SU-DHL-6 (cell line): Measurements from ENCODE around the gene IL1R2.

Source experiments
- H2AFZ ChIP-seq: fragments of 200-600 bp; sonication (generic); 2 replicates; pipeline ENCODE4 v1.6.1; 2014; ENCODE audit warnings: low read depth, mild to moderate bottlenecking, moderate library complexity, mixed read lengths, antibody characterized with exemption, low read length; ENCODE audit not compliant: severe bottlenecking
- H3F3A ChIP-seq: fragments of 200-600 bp; shearing (Covaris generic); 2 replicates; pipeline ENCODE4 v1.6.0; 2016; ENCODE audit warnings: antibody characterized with exemption, mild to moderate bottlenecking; ENCODE audit not compliant: insufficient read depth
- H3K27ac ChIP-seq: fragments of 200-600 bp; sonication (generic); 2 replicates; pipeline ENCODE4 v1.5.1; 2016; ENCODE audit warnings: low read depth, mild to moderate bottlenecking, low read length, moderate library complexity, mixed read lengths
- H3K27me3 ChIP-seq: fragments of 200-600 bp; sonication (generic), shearing (Covaris generic); 2 replicates; pipeline ENCODE4 v1.6.0; 2014; ENCODE audit warnings: mild to moderate bottlenecking, low read length
- H3K36me3 ChIP-seq: fragments of 200-600 bp; sonication (generic); 2 replicates; pipeline ENCODE4 v1.6.1; 2014; ENCODE audit warnings: mild to moderate bottlenecking, low read length, mixed read lengths
- H3K4me2 ChIP-seq: fragments of 300-600, 200-600 bp; shearing (Covaris generic), sonication (generic); 2 replicates; pipeline ENCODE4 v1.6.0; 2014; ENCODE audit warnings: low read length, low read depth, mild to moderate bottlenecking; ENCODE audit not compliant: poor library complexity, severe bottlenecking
- H3K4me3 ChIP-seq: fragments of 200-600 bp; sonication (generic); 2 replicates; pipeline ENCODE4 v1.5.1; 2014; ENCODE audit warnings: antibody characterized with exemption, low read length, mild to moderate bottlenecking, mixed read lengths; ENCODE audit not compliant: insufficient read depth, poor library complexity, severe bottlenecking
- H3K79me2 ChIP-seq: fragments of 200-600 bp; sonication (generic); 2 replicates; pipeline ENCODE4 v1.6.1; 2014; ENCODE audit warnings: mild to moderate bottlenecking, low read length, moderate library complexity; ENCODE audit not compliant: insufficient read depth
- H3K9ac ChIP-seq: fragments of 200-600 bp; sonication (generic); 2 replicates; pipeline ENCODE4 v1.7.0; 2014; ENCODE audit warnings: mild to moderate bottlenecking, low read length
- H3K9me2 ChIP-seq: fragments of 200-600 bp; sonication (generic); replicated peaks from 2 replicates; pipeline ENCODE4 v1.6.1; 2014; ENCODE audit warnings: low read length; ENCODE audit not compliant: insufficient read depth
- H3K9me3 ChIP-seq: fragments of 200-600 bp; sonication (generic); 2 replicates; pipeline ENCODE4 v1.6.1; 2014; ENCODE audit warnings: low read length, mixed read lengths; ENCODE audit not compliant: insufficient read depth
- H4K20me1 ChIP-seq: fragments of 200-600 bp; sonication (generic); 2 replicates; pipeline ENCODE4 v1.6.1; 2014; ENCODE audit warnings: low read depth, mild to moderate bottlenecking, antibody characterized with exemption, low read length, moderate library complexity, mixed read lengths
- CTCF ChIP-seq: fragments of 200-600 bp; sonication (generic); IDR thresholded peaks from one replicate; pipeline ENCODE4 v1.5.1; 2017; ENCODE audit warnings: antibody characterized with exemption, mild to moderate bottlenecking, low read length, moderate library complexity; ENCODE audit not compliant: insufficient read depth, poor library complexity, severe bottlenecking
- EZH2phosphoT487 ChIP-seq: fragments of 200-600 bp; sonication (generic), shearing (Covaris generic); conservative IDR thresholded peaks from 2 replicates; pipeline ENCODE4 v1.6.1; 2018; ENCODE audit warnings: mild to moderate bottlenecking, antibody characterized with exemption, low read length, moderate library complexity, mixed read lengths

IL1R2 gene

DNA sequence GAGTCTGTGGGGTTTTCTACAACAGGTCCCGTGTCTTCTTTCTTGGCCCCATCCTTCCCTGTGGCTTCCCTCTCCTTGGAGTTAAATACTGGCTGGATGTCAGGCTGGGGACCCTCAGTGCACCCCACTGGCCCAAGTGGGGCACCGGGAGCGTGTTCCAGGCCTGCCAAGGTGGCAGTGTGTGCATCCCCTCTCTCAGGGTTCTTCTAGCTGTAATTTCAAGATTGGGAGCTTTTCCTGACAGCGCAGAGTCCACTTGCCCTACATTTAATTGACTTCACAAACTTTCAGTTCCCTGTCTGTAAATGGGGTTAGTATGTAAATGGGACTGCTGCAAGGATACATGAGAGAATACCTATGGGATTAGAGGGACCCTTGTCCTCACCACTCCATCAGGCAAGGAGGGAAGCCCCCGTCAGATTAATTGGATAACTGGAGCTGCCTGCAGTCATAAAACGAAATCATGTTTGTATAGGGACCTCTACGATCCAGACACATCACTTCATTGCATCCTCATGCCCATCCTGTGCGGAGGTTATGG lies 66.6 kb downstream of the IL1R2 start:
- Histone ChIP-seq H3F3A (no peaks in the 10 kb centered on the region), H3K9me3 (no peaks in the 10 kb centered on the region), H4K20me1 (no peaks in the 10 kb centered on the region), H3K27me3 (no peaks in the 10 kb centered on the region), H3K27ac (no peak overlapping the region), H3K79me2 (no peaks in the 10 kb centered on the region), H3K36me3 (no peaks in the 10 kb centered on the region), H3K4me2 (no peak overlapping the region), H2AFZ (no peak overlapping the region), H3K9ac (no peak overlapping the region), H3K9me2 (no peaks in the 10 kb centered on the region), H3K4me3 (no peak overlapping the region)
- no peak for TF ChIP-seq CTCF
- no peak for TF ChIP-seq EZH2phosphoT487

GRCh38 chr2:102059151-102059550 lies 67.4 kb downstream of the IL1R2 start:
- H3K4me2 ChIP-seq: no peak overlapping the region
- no peak overlapping the region for H3K4me3 ChIP-seq
- H2AFZ ChIP-seq: no peak overlapping the region
- no peak overlapping the region for H3K9ac ChIP-seq
- no peaks in the 10 kb centered on the region for H3K9me3 ChIP-seq
- H3K27ac ChIP-seq: no peak overlapping the region
- no peaks in the 10 kb centered on the region for H3K27me3 ChIP-seq
- H3K9me2 ChIP-seq: no peaks in the 10 kb centered on the region
- TF ChIP-seq EZH2phosphoT487 (no peak), CTCF (no peak)
- no peaks in the 10 kb centered on the region for H3F3A ChIP-seq
- H3K36me3 ChIP-seq: no peaks in the 10 kb centered on the region
- H3K79me2 ChIP-seq: no peaks in the 10 kb centered on the region
- H4K20me1 ChIP-seq: no peaks in the 10 kb centered on the region

DNA sequence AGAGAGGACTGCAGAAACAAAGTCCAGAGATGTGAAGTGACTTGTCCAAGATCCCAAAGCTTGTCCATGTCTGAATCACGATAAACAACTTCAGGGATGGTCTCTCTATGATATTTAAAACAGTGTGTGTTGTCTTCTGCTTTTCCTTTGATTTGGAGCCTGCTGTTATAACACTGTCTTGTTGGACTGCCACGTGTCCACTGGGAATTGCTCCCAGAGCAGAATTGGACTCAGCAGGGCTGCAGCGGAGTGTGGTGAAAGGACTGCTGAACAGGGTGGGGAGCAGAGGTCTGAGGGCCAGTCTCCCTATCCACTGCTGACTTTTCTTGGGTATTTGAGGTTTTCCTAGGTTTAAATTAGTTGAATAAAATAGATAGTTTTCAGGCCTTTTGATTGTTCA lies 68.3 kb downstream of the IL1R2 start:
- H3K27ac ChIP-seq: no peak overlapping the region
- TF ChIP-seq EZH2phosphoT487 (no peak), CTCF (no peak)

GRCh38 chr2:102060792-102061191 lies 69.0 kb downstream of the IL1R2 start:
- Histone ChIP-seq H2AFZ (no peak overlapping the region), H3K27me3 (no peaks in the 10 kb centered on the region), H3K79me2 (no peaks in the 10 kb centered on the region), H3K9me3 (no peaks in the 10 kb centered on the region), H3K9ac (no peak overlapping the region), H4K20me1 (no peaks in the 10 kb centered on the region), H3K4me2 (no peak overlapping the region), H3K9me2 (no peaks in the 10 kb centered on the region), H3K4me3 (no peak overlapping the region), H3F3A (no peaks in the 10 kb centered on the region), H3K36me3 (no peaks in the 10 kb centered on the region), H3K27ac (no peak overlapping the region)
- TF ChIP-seq EZH2phosphoT487 (no peak), CTCF (no peak)

More for the DNA sequence above, 68.3 kb downstream of the IL1R2 start:
- H2AFZ ChIP-seq: no peak overlapping the region
- H4K20me1 ChIP-seq: no peaks in the 10 kb centered on the region
- no peaks in the 10 kb centered on the region for H3K79me2 ChIP-seq
- H3K9me2 ChIP-seq: no peaks in the 10 kb centered on the region
- no peaks in the 10 kb centered on the region for H3K36me3 ChIP-seq
- H3K27me3 ChIP-seq: no peaks in the 10 kb centered on the region
- no peak overlapping the region for H3K4me2 ChIP-seq
- H3K9me3 ChIP-seq: no peaks in the 10 kb centered on the region
- no peaks in the 10 kb centered on the region for H3F3A ChIP-seq
- H3K9ac ChIP-seq: no peak overlapping the region
- H3K4me3 ChIP-seq: no peak overlapping the region
